ENCODE results near the gene INF2. TPM values are rescaled to one million over a fixed set of nuclear protein-coding genes. Genes with fewer than 3 reads are reported as not detected.

The INF2 gene
- total and polyA plus RNA-seq, 2 experiments from 2014 or later = 36.7 to 75.5 TPM

- Histone ChIP-seq H3K4me2 (peak overlapping the region; percentile 96), H3K79me2 (replicated peaks; ENCODE audit: insufficient read depth) (no peaks in the 10 kb centered on the region), H3K4me3 (peak overlapping the region; percentile 89), H3K27me3 (ENCODE audit: insufficient read depth) (peaks cover 8% of the 10 kb centered on the region), H3F3A (replicated peaks; ENCODE audit: low read depth) (no peaks in the 10 kb centered on the region), H3K27ac (ENCODE audit: low read depth) (no peak overlapping the region), H3K36me3 (ENCODE audit: insufficient read depth) (no peaks in the 10 kb centered on the region), H2AFZ (peak overlapping the region; percentile 99), H3K4me1 (ENCODE audit: insufficient read depth) (no peaks in the 10 kb centered on the region), H4K20me1 (replicated peaks; ENCODE audit: insufficient read depth) (no peaks in the 10 kb centered on the region), H3K9me2 (ENCODE audit: insufficient read depth) (no peaks in the 10 kb centered on the region)
- Mint-ChIP-seq H3K9me3 (peaks cover 35% of the 10 kb centered on the region), H3K27me3 (ENCODE audit: insufficient read depth, low read depth, poor library complexity) (peaks cover 16% of the 10 kb centered on the region), H3K4me3 (peak overlapping the region; percentile 83), H3K27ac (no peak overlapping the region), H3K36me3 (ENCODE audit: low read depth) (peaks cover 17% of the 10 kb centered on the region), H3K4me1 (no peaks in the 10 kb centered on the region)
- DNase-seq (ENCODE audit: low spot score) (peak; percentile 91), ATAC-seq (peak; percentile 89)
- no peak for TF ChIP-seq POLR2AphosphoS5 (IDR thresholded peaks at IDR 0.05; ENCODE audit: low read depth)
- peak; percentile 90 to 100 for TF ChIP-seq CTCF (conservative IDR thresholded peaks at IDR 0.05; ENCODE audit: low read depth in 2 of 2)
- no peak for TF ChIP-seq REST (IDR thresholded peaks at IDR 0.05; ENCODE audit: unreplicated experiment)
- TF ChIP-seq CREB1 (CRISPR knock-in tag; IDR thresholded peaks at IDR 0.05; ENCODE audit: low read depth) = peak; percentile 61; the same call in 1 of the 2 replicates
- no peak for TF ChIP-seq EZH2phosphoT487 (IDR thresholded peaks at IDR 0.05; ENCODE audit: unreplicated experiment)
- no peak for TF ChIP-seq NANOG (IDR thresholded peaks at IDR 0.05; ENCODE audit: borderline replicate concordance)
- peak; percentile 53 for TF ChIP-seq EZH2 (IDR thresholded peaks at IDR 0.05; ENCODE audit: low read depth, unreplicated experiment)
Observed at GRCh38 chr14:104650057-104650980, 39.1 kb upstream of the INF2 start.
